Activated naive CD8-positive, alpha-beta T cell treated with anti-CD3 and anti-CD28 coated beads, Interleukin-2, amount 50 U/mL, for 16 hours (primary cell): ENCODE measurements around the gene KCNH6.

Source experiments
- DNase-seq: peaks from one replicate; pipeline ENCODE4 v3.0.0-alpha.2; 2020; ENCODE audit warnings: low read depth, low spot score

KCNH6 gene

DNA sequence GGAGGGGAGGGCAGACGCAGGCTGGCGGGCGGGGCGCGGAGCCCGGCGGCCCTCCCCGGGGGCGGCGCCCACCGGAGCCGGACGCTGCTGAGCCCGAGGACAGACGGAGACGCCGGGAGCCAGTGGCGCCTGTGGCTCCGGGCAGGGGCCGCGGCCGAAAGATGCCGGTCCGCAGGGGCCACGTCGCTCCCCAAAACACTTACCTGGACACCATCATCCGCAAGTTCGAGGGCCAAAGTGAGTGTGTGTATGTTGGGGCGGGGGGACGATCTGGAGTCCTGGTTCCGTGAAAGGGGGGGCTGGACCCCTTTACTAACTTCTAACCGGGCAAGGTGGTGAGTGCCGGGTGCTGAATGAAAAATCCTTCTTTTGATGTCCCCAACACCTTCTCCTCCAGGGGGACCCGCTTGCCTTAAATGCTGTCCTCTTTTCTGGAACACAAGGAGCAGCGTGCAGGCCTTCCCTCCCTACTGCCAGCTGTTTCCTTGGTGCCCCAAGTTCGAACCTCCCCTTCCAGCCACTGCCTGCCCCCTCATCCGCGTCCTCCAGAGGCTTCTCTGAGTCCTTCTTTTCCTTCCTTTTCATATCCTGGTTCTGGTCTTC is at the start of gene KCNH6:
Gene KCNH6 (plus strand): TSS at position 106 of the 603 bp plus-strand sequence. CDS start 56 bp downstream, at position 162.
- DNase-seq: no peak

DNA sequence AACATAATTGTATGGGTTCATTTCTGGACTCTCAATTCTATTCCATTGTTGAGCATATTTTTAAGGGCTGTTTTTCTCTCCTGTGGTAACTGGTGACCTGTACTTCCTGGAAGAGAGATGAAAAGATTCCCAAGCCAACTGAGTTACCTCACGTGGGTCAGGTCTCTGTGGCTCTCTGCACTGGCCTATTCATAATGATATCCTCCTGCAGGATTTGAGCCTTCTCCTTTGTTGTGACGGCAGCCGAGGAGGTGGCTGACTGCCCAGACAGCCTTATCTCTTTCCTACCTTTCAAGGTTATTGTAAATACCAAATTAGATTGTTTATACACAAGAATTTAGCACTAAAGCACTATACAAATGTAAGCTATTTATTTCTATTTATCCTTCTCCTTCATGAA is 49.0 kb upstream of the KCNH6 start:
- no peak for DNase-seq

DNA sequence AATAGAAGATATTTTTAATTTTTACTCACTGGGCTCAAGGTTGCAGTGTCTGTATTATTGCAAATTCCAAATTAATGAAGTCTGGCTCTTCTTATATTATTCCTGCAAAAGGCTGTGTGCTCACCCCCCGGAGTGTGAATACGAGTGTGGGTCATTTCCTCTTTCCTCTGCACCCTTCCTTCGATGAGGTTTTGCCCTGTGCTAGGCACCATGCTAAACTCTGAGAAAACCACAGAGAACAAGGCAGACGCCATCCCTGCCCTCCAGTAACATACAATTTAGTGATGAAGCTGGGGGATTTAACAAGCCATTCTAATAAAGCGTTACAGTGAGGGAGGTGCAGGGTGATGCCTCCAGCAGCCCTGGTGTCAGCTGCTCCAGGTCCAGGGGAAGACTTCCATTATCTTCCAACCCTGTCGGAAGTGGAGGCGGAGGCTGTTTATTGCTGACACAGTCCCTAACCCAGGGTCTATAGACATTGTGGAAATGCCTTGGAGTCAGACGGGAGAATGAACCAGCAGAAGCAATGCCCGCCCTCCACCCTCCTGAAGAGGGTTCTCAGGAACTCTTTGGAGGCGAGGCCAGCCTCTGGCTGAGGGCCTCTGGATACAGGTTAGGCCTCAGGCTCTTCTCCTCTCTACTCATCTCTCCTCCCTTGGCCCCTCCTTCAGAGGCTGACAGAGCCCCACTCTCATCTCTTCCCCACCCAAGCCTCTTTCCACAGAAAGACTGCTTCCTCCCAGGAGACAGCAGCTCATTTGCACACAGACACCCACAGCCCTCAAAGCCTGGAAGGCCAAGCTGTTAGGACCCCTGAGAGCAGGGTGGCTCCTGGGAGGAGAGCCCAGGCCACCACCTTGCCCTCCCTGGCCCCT is 48.3 kb upstream of the KCNH6 start:
- no peak for DNase-seq

DNA sequence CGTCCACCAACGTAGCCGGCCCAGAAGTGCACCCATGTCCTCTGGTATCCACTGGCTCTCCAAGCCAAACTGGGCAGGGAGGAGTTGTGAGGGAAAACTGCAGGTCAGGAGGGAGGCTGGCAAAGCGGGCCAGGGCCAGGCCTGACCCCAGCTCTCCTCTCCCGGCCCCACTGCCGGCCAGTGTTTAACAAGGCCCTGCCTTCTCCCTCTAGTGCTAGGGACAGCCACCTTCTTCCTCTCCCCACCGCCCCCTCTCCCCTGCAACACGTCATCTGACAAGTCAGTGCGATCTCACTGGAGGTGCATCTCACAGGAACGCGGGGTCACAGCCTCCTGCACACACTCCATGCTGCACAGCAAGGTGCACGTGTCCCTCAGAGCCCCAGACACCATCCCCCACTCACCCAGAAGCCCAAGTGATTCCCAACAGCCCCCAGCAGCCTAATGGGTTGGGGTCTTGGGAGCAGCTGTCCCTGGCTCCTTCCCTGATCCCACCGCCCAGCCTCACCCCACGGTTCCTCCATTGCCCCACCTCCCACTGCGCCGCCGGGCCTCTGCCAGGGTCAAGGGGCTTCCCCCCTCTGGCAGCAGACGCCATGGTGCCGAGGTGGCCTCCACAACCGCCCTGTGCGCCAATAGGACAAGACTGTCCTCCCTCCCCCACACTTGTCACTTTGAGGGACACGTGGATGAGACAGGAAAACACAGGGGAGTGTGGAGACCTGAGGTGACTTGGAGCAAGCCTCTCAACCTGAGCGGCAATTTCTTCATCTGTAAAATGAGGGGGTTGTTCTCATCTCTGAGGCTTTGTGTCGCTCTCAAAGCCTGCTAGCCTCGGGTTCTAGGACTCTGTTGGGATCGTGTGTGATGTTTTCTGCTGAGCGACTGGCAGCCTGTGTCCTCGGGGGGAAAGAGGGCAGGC is 47.4 kb upstream of the KCNH6 start:
- DNase-seq: no peak

- DNase-seq: no peak
These were observed 46.7 kb upstream of the KCNH6 start for GRCh38 chr17:63476459-63476853.

DNA sequence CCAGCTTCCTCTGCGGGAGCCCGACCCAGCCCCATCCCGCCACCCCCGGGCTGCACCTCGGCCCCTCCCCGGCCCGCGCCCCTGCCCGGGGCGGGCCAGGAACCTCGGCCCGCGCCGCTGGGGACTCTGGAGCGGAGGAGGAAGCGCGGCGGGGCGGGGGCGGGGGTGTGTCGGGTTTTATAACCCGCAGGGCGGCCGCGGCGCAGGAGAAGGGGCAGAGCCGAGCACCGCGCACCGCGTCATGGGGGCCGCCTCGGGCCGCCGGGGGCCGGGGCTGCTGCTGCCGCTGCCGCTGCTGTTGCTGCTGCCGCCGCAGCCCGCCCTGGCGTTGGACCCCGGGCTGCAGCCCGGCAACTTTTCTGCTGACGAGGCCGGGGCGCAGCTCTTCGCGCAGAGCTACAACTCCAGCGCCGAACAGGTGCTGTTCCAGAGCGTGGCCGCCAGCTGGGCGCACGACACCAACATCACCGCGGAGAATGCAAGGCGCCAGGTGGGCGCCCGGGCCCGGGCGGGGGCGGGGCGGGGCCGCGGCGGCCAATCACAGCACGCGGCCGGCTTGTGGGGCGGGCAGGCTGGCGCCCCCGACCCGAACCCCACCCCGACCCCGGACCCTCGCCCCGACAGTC is 46.2 kb upstream of the KCNH6 start, which contains the start of gene ACE:
Gene ACE (plus strand): TSS at position 208 of the 626 bp plus-strand sequence. CDS start 34 bp downstream, at position 242.
- no peak for DNase-seq

DNA sequence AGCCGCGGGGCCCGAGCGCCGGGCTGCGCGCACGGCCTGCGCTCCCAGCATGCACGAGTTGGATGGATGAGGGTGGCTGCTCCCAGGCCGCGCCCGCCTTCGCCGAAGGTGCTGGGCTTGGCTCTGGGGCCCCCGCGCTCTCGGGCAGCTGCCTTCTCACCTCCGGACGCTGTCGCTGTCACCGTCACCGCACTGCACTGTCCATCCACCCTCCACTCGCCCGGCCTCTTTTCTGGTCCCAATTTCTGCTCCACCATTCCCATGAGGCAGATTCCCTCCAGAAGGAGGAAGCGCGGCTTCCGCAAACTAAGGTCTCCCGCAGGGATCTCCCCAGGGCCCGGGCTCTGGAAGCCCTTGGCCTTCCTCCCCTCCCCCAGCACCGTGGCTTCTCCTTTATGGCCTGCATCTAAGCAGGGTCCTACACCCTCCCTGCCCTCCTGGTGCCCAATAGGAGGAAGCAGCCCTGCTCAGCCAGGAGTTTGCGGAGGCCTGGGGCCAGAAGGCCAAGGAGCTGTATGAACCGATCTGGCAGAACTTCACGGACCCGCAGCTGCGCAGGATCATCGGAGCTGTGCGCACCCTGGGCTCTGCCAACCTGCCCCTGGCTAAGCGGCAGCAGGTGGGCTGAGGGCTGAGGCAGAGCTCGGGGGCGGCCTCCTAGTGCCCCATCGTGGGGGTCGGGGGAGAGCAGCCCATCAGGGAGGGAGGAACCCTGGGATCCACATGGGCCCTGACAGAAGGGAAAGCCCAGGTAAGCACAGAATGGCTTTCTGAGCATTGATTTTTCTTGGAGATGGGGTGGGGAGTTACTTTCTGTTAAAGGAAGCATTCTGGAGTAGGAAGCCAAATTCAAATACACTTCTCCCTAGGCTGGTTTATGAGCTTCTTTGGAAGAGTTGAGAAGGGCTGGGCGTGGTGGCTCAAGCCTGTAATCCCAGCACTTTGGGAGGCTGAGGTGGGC is 45.4 kb upstream of the KCNH6 start:
- DNase-seq: no peak

DNA sequence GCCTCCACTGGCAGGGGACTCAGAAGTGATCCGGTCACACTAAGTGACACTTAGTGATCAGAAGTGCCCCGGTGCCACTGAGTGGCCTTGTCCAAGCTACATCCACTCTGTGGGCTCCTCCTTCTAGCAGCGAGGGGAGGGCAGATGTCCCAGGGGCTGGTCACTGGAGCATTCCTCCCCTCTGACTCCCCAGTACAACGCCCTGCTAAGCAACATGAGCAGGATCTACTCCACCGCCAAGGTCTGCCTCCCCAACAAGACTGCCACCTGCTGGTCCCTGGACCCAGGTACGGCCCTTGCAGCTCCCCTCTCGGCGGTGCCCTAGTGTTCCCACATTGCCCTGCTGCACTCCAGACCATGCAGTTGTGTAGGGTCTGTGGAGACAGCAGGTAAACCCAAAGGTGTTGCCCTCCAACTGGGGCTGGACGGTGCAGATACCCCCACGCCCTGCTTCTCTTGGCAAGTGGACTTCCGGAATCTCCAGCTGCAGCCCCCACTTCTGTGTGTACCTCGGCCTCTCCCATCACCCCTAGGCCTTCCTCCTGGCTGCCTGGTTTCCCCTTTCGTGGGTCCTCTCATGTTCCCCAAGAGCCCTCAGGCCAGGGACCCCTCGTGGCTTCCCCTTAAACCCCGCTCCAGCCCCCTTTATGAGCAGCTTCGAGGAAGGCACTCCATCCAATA is 44.2 kb upstream of the KCNH6 start:
- DNase-seq: peak; percentile 42

GRCh38 chr17:63479495-63480184 is 43.5 kb upstream of the KCNH6 start:
- DNase-seq: no peak

- DNase-seq: no peak
These were observed 42.9 kb upstream of the KCNH6 start for GRCh38 chr17:63480192-63480784.

DNA sequence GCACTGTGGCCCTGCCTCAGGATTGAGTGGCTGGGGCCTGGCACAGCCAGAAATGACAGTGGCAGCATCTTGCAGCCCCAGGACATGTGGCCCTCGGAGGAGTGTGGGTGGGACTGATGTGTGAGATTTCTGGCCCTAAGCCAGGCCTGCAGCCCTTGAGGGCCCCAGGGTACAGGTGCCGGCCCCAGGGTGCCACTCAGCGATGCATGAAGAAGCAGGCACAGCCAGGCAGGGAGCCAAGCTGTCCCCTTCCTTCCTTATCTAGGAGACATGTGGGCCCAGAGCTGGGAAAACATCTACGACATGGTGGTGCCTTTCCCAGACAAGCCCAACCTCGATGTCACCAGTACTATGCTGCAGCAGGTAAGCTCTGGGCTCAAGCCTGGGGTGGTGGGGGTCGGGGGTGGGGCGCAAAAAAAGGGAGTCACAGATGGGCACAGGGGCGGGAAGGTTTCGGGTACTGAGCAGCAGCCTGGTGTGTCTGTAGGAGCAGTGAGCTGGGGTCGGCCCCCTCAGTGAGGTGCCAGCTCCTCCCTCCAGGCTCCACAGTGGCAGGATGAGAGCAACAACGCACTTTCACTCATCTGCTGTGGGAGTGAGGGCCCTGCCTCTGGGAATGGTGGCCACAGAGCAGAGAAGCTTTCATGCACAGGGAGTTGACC is 42.2 kb upstream of the KCNH6 start:
- DNase-seq: no peak

DNA sequence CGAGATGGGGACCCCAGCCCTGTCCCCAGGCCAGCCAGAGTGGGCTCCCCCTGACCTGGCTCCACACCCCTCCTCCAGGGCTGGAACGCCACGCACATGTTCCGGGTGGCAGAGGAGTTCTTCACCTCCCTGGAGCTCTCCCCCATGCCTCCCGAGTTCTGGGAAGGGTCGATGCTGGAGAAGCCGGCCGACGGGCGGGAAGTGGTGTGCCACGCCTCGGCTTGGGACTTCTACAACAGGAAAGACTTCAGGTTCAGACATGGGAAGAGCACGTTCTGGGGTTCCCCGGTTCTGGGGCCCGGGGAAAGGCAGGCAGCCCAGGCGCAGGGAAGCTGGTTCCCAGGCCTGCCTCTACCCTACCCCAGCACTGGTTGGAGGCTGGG is 41.7 kb upstream of the KCNH6 start:
- no peak for DNase-seq

GRCh38 chr17:63482509-63482908 is 40.6 kb upstream of the KCNH6 start:
- DNase-seq: no peak

- DNase-seq: no peak
These were observed 40.1 kb upstream of the KCNH6 start for GRCh38 chr17:63483038-63483437.

DNA sequence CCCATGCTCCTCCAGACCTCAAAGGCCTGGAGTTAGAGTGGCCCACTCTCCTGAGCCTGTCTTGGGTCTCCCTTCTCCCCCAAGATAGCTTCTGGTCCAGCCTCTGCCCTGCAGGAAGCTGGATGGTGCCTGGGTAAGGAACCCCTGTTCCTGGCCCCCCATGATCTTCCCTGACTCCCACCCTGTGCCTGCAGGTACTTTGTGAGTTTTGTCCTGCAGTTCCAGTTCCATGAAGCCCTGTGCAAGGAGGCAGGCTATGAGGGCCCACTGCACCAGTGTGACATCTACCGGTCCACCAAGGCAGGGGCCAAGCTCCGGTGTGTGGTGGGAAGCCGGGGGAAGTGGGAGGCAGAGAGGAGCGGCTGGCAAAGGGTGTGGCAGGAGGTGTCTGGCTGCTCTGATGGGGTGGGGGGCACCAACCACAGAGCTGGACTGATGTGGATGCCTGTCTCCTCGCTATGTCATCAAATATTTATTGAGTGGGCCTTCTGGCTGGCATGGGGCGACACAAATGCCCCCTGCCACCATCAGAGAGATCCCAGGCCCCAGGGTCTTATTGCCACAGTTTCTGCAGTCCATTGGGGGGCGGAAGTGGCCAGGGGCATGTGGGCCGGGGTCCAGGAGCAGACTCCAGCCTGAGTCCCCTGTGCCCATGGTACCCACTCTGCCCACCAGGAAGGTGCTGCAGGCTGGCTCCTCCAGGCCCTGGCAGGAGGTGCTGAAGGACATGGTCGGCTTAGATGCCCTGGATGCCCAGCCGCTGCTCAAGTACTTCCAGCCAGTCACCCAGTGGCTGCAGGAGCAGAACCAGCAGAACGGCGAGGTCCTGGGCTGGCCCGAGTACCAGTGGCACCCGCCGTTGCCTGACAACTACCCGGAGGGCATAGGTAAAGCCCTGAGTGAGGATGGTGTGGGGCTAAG is 39.2 kb upstream of the KCNH6 start:
- DNase-seq: no peak

- no peak for DNase-seq
These were observed 36.7 kb upstream of the KCNH6 start for GRCh38 chr17:63486317-63487013.

- DNase-seq: no peak
These were observed 36.2 kb upstream of the KCNH6 start for GRCh38 chr17:63487014-63487339.
